DMS79 treated with DMSO at 0.1 percent for 48 hours (cell line): Measurements from ENCODE around the gene TIMP3.
"Not testable (repeated sequence)": the region's sequence is repeated elsewhere in the genome, so short reads cannot be mapped to it uniquely, and the experiment has no call there.

Experiments used
- DNase-seq: peaks from one replicate; lab custom pipeline; 2025; lab: John Stamatoyannopoulos, UW

Gene TIMP3

GRCh38 chr22:32855045-32855756, 53.7 kb downstream of the TIMP3 start:
- DNase-seq: no peak

- DNase-seq: no peak
Measured at GRCh38 chr22:32858121-32858703, 56.7 kb downstream of the TIMP3 start.

- no peak for DNase-seq
Measured at GRCh38 chr22:32858957-32859356, 57.5 kb downstream of the TIMP3 start.

- no peak for DNase-seq
Measured at GRCh38 chr22:32859743-32860142, 58.2 kb downstream of the TIMP3 start.

GRCh38 chr22:32861330-32861729, 59.8 kb downstream of the TIMP3 start:
- DNase-seq: no peak

- no peak for DNase-seq
Measured at GRCh38 chr22:32862083-32862482, 60.6 kb downstream of the TIMP3 start.

- no peak for DNase-seq
Measured at GRCh38 chr22:32862936-32863661, 61.6 kb downstream of the TIMP3 start.

- DNase-seq: no peak
Measured at GRCh38 chr22:32864041-32864440, 62.5 kb downstream of the TIMP3 start.

GRCh38 chr22:32864596-32864995, 63.1 kb downstream of the TIMP3 start:
- DNase-seq: no peak

GRCh38 chr22:32866953-32867352, 65.4 kb downstream of the TIMP3 start:
- no peak for DNase-seq

- DNase-seq: no peak
Measured at GRCh38 chr22:32868946-32869345, 67.4 kb downstream of the TIMP3 start.

GRCh38 chr22:32870474-32870873, 69.0 kb downstream of the TIMP3 start:
- DNase-seq: no peak

- DNase-seq: not testable (repeated sequence)
Measured at GRCh38 chr22:32873604-32874003, 72.1 kb downstream of the TIMP3 start.

- no peak for DNase-seq
Measured at GRCh38 chr22:32874385-32874784, 72.9 kb downstream of the TIMP3 start.

GRCh38 chr22:32874976-32875375, 73.5 kb downstream of the TIMP3 start:
- DNase-seq: no peak

- no peak for DNase-seq
Measured at GRCh38 chr22:32876516-32876915, 75.0 kb downstream of the TIMP3 start.

- DNase-seq: no peak
Measured at GRCh38 chr22:32877196-32877595, 75.7 kb downstream of the TIMP3 start.

- no peak for DNase-seq
Measured at GRCh38 chr22:32879550-32879949, 78.0 kb downstream of the TIMP3 start.

GRCh38 chr22:32880061-32880460, 78.6 kb downstream of the TIMP3 start:
- no peak for DNase-seq

GRCh38 chr22:32880505-32880892, 79.0 kb downstream of the TIMP3 start:
- no peak for DNase-seq

GRCh38 chr22:32880893-32881596, 79.5 kb downstream of the TIMP3 start:
- DNase-seq: no peak

GRCh38 chr22:32882360-32882755, 80.9 kb downstream of the TIMP3 start:
- DNase-seq: no peak
